CD14-positive monocyte (primary cell): Measurements from ENCODE around the gene DNLZ. TPM values are rescaled to one million over a fixed set of nuclear protein-coding genes. Genes with fewer than 3 reads are reported as not detected.

Source experiments
- DNase-seq, 3 donors: peaks; one replicate each; pipeline ENCODE4 v3.0.0-alpha.2; 2011 to 2022
- H2AFZ ChIP-seq: 2 replicates; pipeline ENCODE4 v1.6.0; 2012; ENCODE audit warnings: mild to moderate bottlenecking, low read depth, low read length, inconsistent platforms; ENCODE audit not compliant: insufficient read depth, poor library complexity, severe bottlenecking
- H3K27ac ChIP-seq, 2 donors: 1 replicate in 1 of 2; 2 replicates in 1 of 2; pipeline ENCODE4 v1.5.1; 2012 to 2013; ENCODE audit warnings: low read length in 2 of 2, control low read depth in 1 of 2, inconsistent platforms in 1 of 2, low read depth in 1 of 2, mild to moderate bottlenecking in 1 of 2
- H3K27me3 ChIP-seq, 2 donors: one replicate each; pipeline versions ENCODE4 v1.6.0 to v1.6.1; 2011 to 2013; ENCODE audit warnings: low read length in 2 of 2; ENCODE audit not compliant: control insufficient read depth in 2 of 2, insufficient read depth in 2 of 2
- H3K36me3 ChIP-seq, 2 donors: replicated peaks in 1 of 2; 1 replicate in 1 of 2; 2 replicates in 1 of 2; pipeline versions ENCODE4 v1.5.1 to v1.6.1; 2012 to 2013; ENCODE audit warnings: low read length in 2 of 2, control low read depth in 1 of 2, inconsistent platforms in 1 of 2, mild to moderate bottlenecking in 1 of 2; ENCODE audit not compliant: insufficient read depth in 2 of 2, control insufficient read depth in 1 of 2
- H3K4me1 ChIP-seq, 2 donors: 1 replicate in 1 of 2; 2 replicates in 1 of 2; pipeline versions ENCODE4 v1.5.1 to v1.6.1; 2012 to 2013; ENCODE audit warnings: low read length in 2 of 2, control low read depth in 1 of 2, inconsistent platforms in 1 of 2, mild to moderate bottlenecking in 1 of 2, moderate library complexity in 1 of 2; ENCODE audit not compliant: insufficient read depth in 2 of 2, control insufficient read depth in 1 of 2
- H3K4me2 ChIP-seq: replicated peaks from 2 replicates; pipeline ENCODE3; 2012; ENCODE audit warnings: low read length, moderate library complexity, mild to moderate bottlenecking; ENCODE audit not compliant: poor library complexity, severe bottlenecking; ENCODE audit errors: extremely low read depth
- H3K4me3 ChIP-seq, 3 experiments: fragments of 200-600 bp in 1 of 3; sonication (generic) in 1 of 3; replicated peaks in 1 of 3; 1 replicate in 2 of 3; 2 replicates in 1 of 3; pipeline ENCODE4 v1.5.1; 2011 to 2013; ENCODE audit warnings: low read length in 3 of 3, mild to moderate bottlenecking in 3 of 3, control low read depth in 2 of 3, low read depth in 2 of 3, inconsistent platforms in 1 of 3, moderate library complexity in 1 of 3
- H3K79me2 ChIP-seq: 2 replicates; pipeline ENCODE4 v1.6.0; 2012; ENCODE audit warnings: mild to moderate bottlenecking, control low read depth, inconsistent platforms, low read length, moderate library complexity; ENCODE audit not compliant: insufficient read depth
- H3K9ac ChIP-seq: 2 replicates; pipeline ENCODE4 v1.6.0; 2017; ENCODE audit warnings: low read length, mild to moderate bottlenecking; ENCODE audit not compliant: insufficient read depth, poor library complexity, severe bottlenecking
- H3K9me3 ChIP-seq, 2 donors: replicated peaks in 1 of 2; 1 replicate in 1 of 2; 2 replicates in 1 of 2; pipeline versions ENCODE4 v1.5.1 to v1.6.1; 2012 to 2013; ENCODE audit warnings: low read length in 2 of 2, control low read depth in 1 of 2; ENCODE audit not compliant: control insufficient read depth in 1 of 2, insufficient read depth in 1 of 2
- H4K20me1 ChIP-seq: 2 replicates; pipeline ENCODE4 v1.6.0; 2012; ENCODE audit warnings: mild to moderate bottlenecking, low read length, control low read depth, moderate library complexity; ENCODE audit not compliant: insufficient read depth
- H3K27ac Mint-ChIP-seq, 7 donors: one replicate each; pipeline ENCODE4 v1.8.0; 2020; ENCODE audit warnings: mild to moderate bottlenecking in 7 of 7, mixed read lengths in 7 of 7, moderate library complexity in 6 of 7, inconsistent platforms in 2 of 7
- H3K27me3 Mint-ChIP-seq, 3 donors: one replicate each; pipeline ENCODE4 v1.8.0; 2021 to 2022; ENCODE audit warnings: low read depth in 3 of 3, mild to moderate bottlenecking in 3 of 3, mixed read lengths in 3 of 3, moderate library complexity in 3 of 3, inconsistent platforms in 1 of 3
- H3K36me3 Mint-ChIP-seq, 2 donors: one replicate each; pipeline ENCODE4 v1.8.0; 2020; ENCODE audit warnings: mixed read lengths in 2 of 2, inconsistent platforms in 1 of 2, mild to moderate bottlenecking in 1 of 2
- H3K4me1 Mint-ChIP-seq: one replicate; pipeline ENCODE4 v1.8.0; 2020; ENCODE audit warnings: mild to moderate bottlenecking, mixed read lengths
- H3K4me3 Mint-ChIP-seq, 2 donors: one replicate each; pipeline ENCODE4 v1.8.0; 2020; ENCODE audit warnings: mild to moderate bottlenecking in 2 of 2, mixed read lengths in 2 of 2, moderate library complexity in 1 of 2
- H3K9me3 Mint-ChIP-seq, 7 donors: one replicate each; pipeline ENCODE4 v1.8.0; 2020 to 2022; ENCODE audit warnings: mixed read lengths in 7 of 7, mild to moderate bottlenecking in 6 of 7, moderate library complexity in 6 of 7, inconsistent platforms in 2 of 7
- CTCF ChIP-seq: fragments of 200-600 bp; IDR thresholded peaks from one replicate; pipeline ENCODE4 v1.8.0; 2022; ENCODE audit warnings: antibody characterized with exemption, mild to moderate bottlenecking
- WGBS: methylation state at CpG from one replicate; pipeline ENCODE4 v1.1.5; 2013; ENCODE audit warnings: missing lambda C conversion rate; ENCODE audit not compliant: insufficient coverage; 5-methylcytosine and 5-hydroxymethylcytosine counted together
- intact Hi-C, 2 donors: fragments of 100-400 bp; cut with micrococcal nuclease; formaldehyde crosslinking; loops; one replicate each; pipeline versions ENCODE4 v1.15.0 to v1.15.1; 2023
- polyA plus RNA-seq, 3 donors: library from polyadenylated mRNA; depleted of rRNA in 1 of 3; unstranded in 2 of 3; stranded (reverse) in 1 of 3; fragments of 300-500 nt in 2 of 3; fragments of >200 nt in 1 of 3; fragmentation: Illumina TruSeq in 2 of 3; gene quantifications; 1 replicate in 2 of 3; 2 replicates in 1 of 3; pipeline ENCODE4 v1.2.3, GENCODE V29; 2012 to 2021

Gene DNLZ
- polyA plus RNA-seq, 3 donors = 5.1 to 20.5 (median 10.5) TPM

GRCh38 chr9:136358016-136358415 is 5.5 kb downstream of the DNLZ start:
- Histone ChIP-seq H4K20me1 (peaks cover 5% of the 10 kb centered on the region), H3K79me2 (no peaks in the 10 kb centered on the region), H3K36me3 (no peaks in the 10 kb centered on the region), H3K4me3 (no peak overlapping the region), H2AFZ (no peak overlapping the region), H3K4me1 (peaks cover 5 to 7% of the 10 kb centered on the region in 2 donors), H3K4me2 (no peak overlapping the region), H3K9ac (no peak overlapping the region), H3K27me3 (no peaks in the 10 kb centered on the region), H3K27ac (no peak overlapping the region), H3K9me3 (no peaks in the 10 kb centered on the region)
- H3K36me3 Mint-ChIP-seq = no peaks in the 10 kb centered on the region
- intact Hi-C loops = no loop called here
- no peaks in the 10 kb centered on the region for H3K9me3 Mint-ChIP-seq
- H3K4me3 Mint-ChIP-seq = no peak overlapping the region
- no peak for DNase-seq
- H3K27ac Mint-ChIP-seq = no peak overlapping the region
- no peak for TF ChIP-seq CTCF
- 92% methylated on average over 29 of the region's 29 CpGs for WGBS
- no peaks in the 10 kb centered on the region for H3K4me1 Mint-ChIP-seq
- H3K27me3 Mint-ChIP-seq = no peaks in the 10 kb centered on the region

- Histone ChIP-seq H4K20me1 (no peaks in the 10 kb centered on the region), H3K4me2 (no peak overlapping the region), H3K4me3 (no peak overlapping the region), H2AFZ (no peak overlapping the region), H3K4me1 (no peaks in the 10 kb centered on the region), H3K9me3 (no peaks in the 10 kb centered on the region), H3K79me2 (no peaks in the 10 kb centered on the region), H3K27ac (no peak overlapping the region), H3K36me3 (no peaks in the 10 kb centered on the region), H3K27me3 (no peaks in the 10 kb centered on the region), H3K9ac (no peak overlapping the region)
- H3K4me1 Mint-ChIP-seq = no peaks in the 10 kb centered on the region
- H3K27me3 Mint-ChIP-seq = peaks cover 0 to under 1% (median 0%) of the 10 kb centered on the region in 3 donors
- no peak for TF ChIP-seq CTCF
- WGBS = 83% methylated on average over 17 of the region's 22 CpGs
- H3K4me3 Mint-ChIP-seq = no peak overlapping the region
- intact Hi-C loops = no loop called here
- H3K36me3 Mint-ChIP-seq = no peaks in the 10 kb centered on the region
- no peaks in the 10 kb centered on the region for H3K9me3 Mint-ChIP-seq
- H3K27ac Mint-ChIP-seq = no peak overlapping the region
- no peak for DNase-seq
Observed at GRCh38 chr9:136357202-136357725, 6.3 kb downstream of the DNLZ start.
